Activated T-helper 2 cell treated with anti-CD3 and anti-CD28 coated beads, Interferon-gamma antibody, Interleukin-2, Interleukin-4, amounts not matched to agents 10 μg/mL and 5 μg/mL and 100 μg/mL, durations not matched to agents 14 hours and 24 hours and 36 hours (primary cell): ENCODE measurements around the gene BMP4. TPM values are rescaled to one million over a fixed set of nuclear protein-coding genes. Genes with fewer than 3 reads are reported as not detected.

Experiments used
- DNase-seq: peaks from one replicate; pipeline ENCODE4 v3.0.0; 2021; ENCODE audit warnings: low spot score
- H3K27ac Mint-ChIP-seq: one replicate; pipeline ENCODE4 v1.8.0; 2021; ENCODE audit warnings: mixed read lengths
- H3K27me3 Mint-ChIP-seq: one replicate; pipeline ENCODE4 v1.8.0; 2021; ENCODE audit warnings: low read depth, mixed read lengths
- H3K36me3 Mint-ChIP-seq: one replicate; pipeline ENCODE4 v1.8.0; 2021; ENCODE audit warnings: low read depth, mixed read lengths
- H3K4me1 Mint-ChIP-seq: one replicate; pipeline ENCODE4 v1.8.0; 2021; ENCODE audit warnings: low read depth, mixed read lengths
- H3K4me3 Mint-ChIP-seq: one replicate; pipeline ENCODE4 v1.8.0; 2021; ENCODE audit warnings: low read depth, mild to moderate bottlenecking, moderate library complexity, mixed read lengths
- H3K9me3 Mint-ChIP-seq: one replicate; pipeline ENCODE4 v1.8.0; 2021; ENCODE audit warnings: mixed read lengths
- intact Hi-C: fragments of 100-400 bp; cut with micrococcal nuclease; formaldehyde crosslinking; loops from one replicate; pipeline ENCODE4 v1.15.1; 2023
- total RNA-seq: library from RNA; stranded (reverse); gene quantifications from 2 replicates; pipeline ENCODE4 v1.2.3, GENCODE V29; 2022

The BMP4 gene
- total RNA-seq, 1 donor from 2014 or later = not detected

DNA sequence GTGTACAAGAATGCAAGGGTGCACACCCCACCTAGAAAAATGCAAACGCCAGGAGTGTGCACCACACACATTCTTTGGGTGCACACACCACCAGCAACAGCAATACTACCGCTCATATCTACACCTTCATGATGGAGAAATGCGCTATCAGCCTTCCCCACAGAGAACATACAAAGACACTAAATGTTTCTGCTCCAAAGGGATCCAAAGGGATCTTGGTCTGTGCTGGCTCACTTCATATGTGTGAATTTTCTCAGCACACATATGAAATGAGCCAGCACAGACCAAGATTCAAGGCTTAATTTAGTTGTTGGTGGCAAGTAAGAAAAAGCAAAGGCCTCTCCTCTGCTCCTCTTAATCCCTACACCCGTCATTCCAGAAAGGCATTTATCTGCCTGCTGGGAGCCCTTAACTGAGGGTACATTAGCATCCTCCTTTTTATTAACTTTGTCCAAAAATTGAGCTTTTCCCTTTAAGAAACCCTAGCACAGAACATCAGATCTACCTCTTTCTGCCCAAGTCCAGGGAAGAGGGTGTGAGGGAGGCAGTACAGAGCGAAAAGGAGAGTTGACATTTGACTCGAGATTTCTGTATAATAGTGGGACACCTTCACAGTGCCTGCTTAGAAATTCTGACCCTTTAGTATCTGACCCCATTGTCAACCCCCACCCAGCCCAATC, 8.3 kb downstream of the BMP4 start:
- peaks cover 6% of the 10 kb centered on the region for H3K36me3 Mint-ChIP-seq
- DNase-seq = no peak
- no peak overlapping the region for H3K4me3 Mint-ChIP-seq
- H3K4me1 Mint-ChIP-seq = peaks cover 4% of the 10 kb centered on the region
- intact Hi-C loops = no loop called here
- H3K27me3 Mint-ChIP-seq = peaks cover 81% of the 10 kb centered on the region
- H3K27ac Mint-ChIP-seq = no peak overlapping the region
- no peaks in the 10 kb centered on the region for H3K9me3 Mint-ChIP-seq

DNA sequence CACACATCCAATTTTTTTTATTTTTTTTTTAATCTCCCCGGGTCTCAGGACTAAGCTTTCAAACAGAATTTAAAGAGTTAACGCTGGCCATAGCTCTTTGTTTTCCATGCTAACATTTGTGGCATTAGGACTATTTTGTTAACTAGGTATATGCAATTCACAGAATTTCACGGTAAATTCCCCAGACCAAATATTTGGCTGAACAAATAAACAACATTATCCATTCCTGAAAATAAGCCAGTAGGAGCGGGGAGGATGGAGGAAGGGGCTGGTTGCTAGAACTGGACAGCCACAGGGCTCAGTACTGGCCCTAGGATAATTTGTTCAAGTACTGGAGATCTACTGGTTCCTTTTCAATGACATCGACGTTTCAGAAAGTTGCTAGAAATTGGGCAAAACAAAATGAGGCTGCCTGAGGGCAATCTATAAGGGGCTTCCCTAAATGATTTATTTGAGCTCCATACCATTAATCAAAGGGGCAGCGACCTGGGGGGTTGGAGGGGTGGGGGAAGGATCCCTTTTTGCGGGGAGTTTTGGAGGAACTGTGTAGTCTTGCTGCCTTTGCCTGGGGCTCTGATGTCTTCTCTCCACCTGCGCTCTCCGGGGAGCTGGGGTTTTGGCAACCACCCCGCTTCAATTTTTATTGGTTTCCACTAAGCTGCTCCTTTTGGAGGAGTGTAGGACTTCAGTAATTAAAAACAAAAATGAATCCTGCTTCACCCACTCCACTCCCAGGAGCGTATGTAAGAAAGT, 9.0 kb downstream of the BMP4 start:
- H3K4me3 Mint-ChIP-seq = no peak overlapping the region
- H3K27ac Mint-ChIP-seq = no peak overlapping the region
- peaks cover 76% of the 10 kb centered on the region for H3K27me3 Mint-ChIP-seq
- peaks cover 6% of the 10 kb centered on the region for H3K36me3 Mint-ChIP-seq
- intact Hi-C loops = no loop called here
- DNase-seq = no peak
- H3K9me3 Mint-ChIP-seq = no peaks in the 10 kb centered on the region
- H3K4me1 Mint-ChIP-seq = no peaks in the 10 kb centered on the region

GRCh38 chr14:53947094-53947445, 9.6 kb downstream of the BMP4 start:
- Mint-ChIP-seq H3K36me3 (peaks cover 6% of the 10 kb centered on the region), H3K27ac (no peak overlapping the region), H3K9me3 (no peaks in the 10 kb centered on the region), H3K4me1 (no peaks in the 10 kb centered on the region), H3K4me3 (no peak overlapping the region), H3K27me3 (peaks cover 71% of the 10 kb centered on the region)
- intact Hi-C loops = no loop called here
- no peak for DNase-seq

DNA sequence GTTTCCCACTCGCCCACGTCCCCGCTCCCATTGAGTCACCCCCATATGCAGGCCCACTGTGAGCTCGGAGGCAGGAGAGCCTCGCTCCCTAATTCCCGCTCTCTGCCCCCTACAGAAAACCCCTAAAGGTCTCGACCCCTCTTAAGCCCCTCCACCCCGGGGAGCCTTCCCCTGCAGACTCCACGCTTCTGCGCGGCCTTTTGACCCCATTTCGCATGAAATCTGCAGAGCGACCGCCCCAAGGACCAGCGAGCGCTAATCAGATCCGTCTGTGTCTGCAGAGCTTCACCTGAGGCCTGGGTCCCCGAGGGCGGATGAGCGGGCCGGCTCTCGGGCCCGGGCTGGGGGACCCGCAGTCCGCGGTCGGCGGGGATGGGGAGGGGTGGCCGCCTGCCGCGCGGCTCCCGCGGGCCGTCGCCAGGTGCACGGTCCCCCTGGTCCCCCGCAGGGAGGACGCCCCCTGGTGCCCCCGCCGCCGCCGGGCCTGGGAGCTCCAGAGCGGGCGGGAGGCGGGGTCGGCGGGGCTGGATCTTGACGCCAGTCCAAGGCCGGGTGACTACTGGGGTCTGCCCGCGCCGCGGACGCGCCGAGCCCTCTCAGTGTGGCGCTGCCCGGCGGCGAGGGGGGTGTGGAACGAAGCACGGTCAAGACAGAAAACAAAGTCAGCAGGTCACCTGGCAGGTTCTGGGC, 10.1 kb downstream of the BMP4 start:
- Mint-ChIP-seq H3K36me3 (peaks cover 6% of the 10 kb centered on the region), H3K9me3 (no peaks in the 10 kb centered on the region), H3K4me3 (no peak overlapping the region), H3K4me1 (no peaks in the 10 kb centered on the region), H3K27me3 (peaks cover 65% of the 10 kb centered on the region), H3K27ac (no peak overlapping the region)
- no peak for DNase-seq
- intact Hi-C loops = no loop called here

- no peak overlapping the region for H3K27ac Mint-ChIP-seq
- no peaks in the 10 kb centered on the region for H3K4me1 Mint-ChIP-seq
- H3K36me3 Mint-ChIP-seq = peaks cover 6% of the 10 kb centered on the region
- H3K9me3 Mint-ChIP-seq = no peaks in the 10 kb centered on the region
- intact Hi-C loops = no loop called here
- H3K4me3 Mint-ChIP-seq = no peak overlapping the region
- DNase-seq = no peak
- H3K27me3 Mint-ChIP-seq = peaks cover 61% of the 10 kb centered on the region
Observed at GRCh38 chr14:53946071-53946403, 10.6 kb downstream of the BMP4 start.

- DNase-seq = no peak
- no peaks in the 10 kb centered on the region for H3K9me3 Mint-ChIP-seq
- H3K27me3 Mint-ChIP-seq = peaks cover 44% of the 10 kb centered on the region
- no peaks in the 10 kb centered on the region for H3K4me1 Mint-ChIP-seq
- no peak overlapping the region for H3K4me3 Mint-ChIP-seq
- H3K36me3 Mint-ChIP-seq = peaks cover 6% of the 10 kb centered on the region
- intact Hi-C loops = no loop called here
- no peak overlapping the region for H3K27ac Mint-ChIP-seq
Observed at GRCh38 chr14:53943751-53944083, 12.9 kb downstream of the BMP4 start.

- H3K9me3 Mint-ChIP-seq = no peaks in the 10 kb centered on the region
Observed at GRCh38 chr14:53942970-53943750, 13.5 kb downstream of the BMP4 start.

DNA sequence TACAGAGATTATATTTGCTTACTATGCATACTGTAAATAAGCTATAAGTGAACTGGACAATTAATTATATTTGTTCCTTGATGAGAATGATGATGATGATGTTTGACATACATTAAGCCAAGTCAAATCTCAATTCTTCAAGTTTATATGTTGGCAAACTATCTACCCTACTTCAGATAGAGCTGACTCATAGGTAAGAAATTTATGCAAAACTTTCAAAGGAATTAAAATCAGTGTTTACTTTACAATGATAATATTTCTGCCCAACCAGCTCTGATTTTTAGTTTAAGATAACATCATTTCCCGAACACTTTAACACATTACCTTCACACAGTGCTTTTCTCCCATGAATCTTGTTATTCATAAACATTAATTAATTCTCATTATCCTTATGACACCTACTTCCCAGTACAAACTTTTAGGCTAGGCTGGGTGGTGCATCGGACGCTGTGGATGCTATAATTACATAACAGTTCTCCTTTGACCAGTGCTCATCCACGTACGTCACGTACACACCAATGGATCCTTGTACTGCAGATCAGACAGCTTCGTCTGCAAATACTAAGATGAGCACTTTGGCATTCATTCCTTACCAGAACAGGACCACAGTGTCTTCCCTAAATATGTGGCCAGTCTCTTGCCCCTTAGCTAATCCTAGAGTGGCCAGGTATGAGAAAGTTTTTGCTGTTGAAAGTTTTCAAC, 18.3 kb downstream of the BMP4 start:
- intact Hi-C loops = no loop called here
- no peaks in the 10 kb centered on the region for H3K36me3 Mint-ChIP-seq
- H3K27ac Mint-ChIP-seq = no peak overlapping the region
- no peaks in the 10 kb centered on the region for H3K4me1 Mint-ChIP-seq
- no peak for DNase-seq
- peaks cover under 1% of the 10 kb centered on the region for H3K27me3 Mint-ChIP-seq
- H3K9me3 Mint-ChIP-seq = no peaks in the 10 kb centered on the region
- H3K4me3 Mint-ChIP-seq = no peak overlapping the region

More at GRCh38 chr14:53942970-53943750, 13.5 kb downstream of the BMP4 start:
- intact Hi-C loops = no loop called here
- no peaks in the 10 kb centered on the region for H3K4me1 Mint-ChIP-seq
- peaks cover 40% of the 10 kb centered on the region for H3K27me3 Mint-ChIP-seq
- peaks cover 6% of the 10 kb centered on the region for H3K36me3 Mint-ChIP-seq
- no peak for DNase-seq
- H3K27ac Mint-ChIP-seq = no peak overlapping the region
- H3K4me3 Mint-ChIP-seq = no peak overlapping the region

DNA sequence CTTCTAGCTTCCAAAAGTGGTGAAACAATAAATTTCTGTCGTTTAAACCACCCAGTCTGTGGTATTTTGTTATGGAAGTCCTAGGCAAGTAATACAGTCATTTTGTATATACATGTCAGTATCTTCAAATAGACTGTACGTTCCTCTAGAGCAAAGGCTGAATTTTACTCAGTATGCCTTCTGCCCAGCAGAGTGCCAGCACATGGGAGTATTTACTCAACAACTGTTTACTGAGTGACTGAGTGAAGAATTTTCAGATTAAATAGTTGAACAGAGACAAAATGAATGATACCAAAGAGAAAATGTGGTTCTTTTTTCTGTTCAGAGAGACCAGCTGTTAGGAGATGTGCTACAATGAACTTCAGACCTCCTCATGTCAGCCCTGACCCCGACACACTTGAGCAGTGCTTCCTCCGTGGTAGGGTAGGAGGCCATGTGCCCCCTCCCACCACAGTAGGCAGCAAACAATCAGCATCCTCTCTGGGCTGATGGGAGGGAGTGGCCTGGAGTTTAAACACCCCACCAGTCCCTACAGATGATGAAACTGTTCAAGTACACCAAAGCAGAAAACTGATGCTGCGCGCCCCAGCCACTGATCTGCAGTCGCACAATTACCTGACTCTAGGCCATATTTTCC, 21.7 kb downstream of the BMP4 start:
- no peak overlapping the region for H3K27ac Mint-ChIP-seq
- intact Hi-C loops = no loop called here
- no peak overlapping the region for H3K4me3 Mint-ChIP-seq
- no peaks in the 10 kb centered on the region for H3K9me3 Mint-ChIP-seq
- DNase-seq = no peak
- peaks cover 2% of the 10 kb centered on the region for H3K27me3 Mint-ChIP-seq
- H3K36me3 Mint-ChIP-seq = no peaks in the 10 kb centered on the region
- no peaks in the 10 kb centered on the region for H3K4me1 Mint-ChIP-seq

DNA sequence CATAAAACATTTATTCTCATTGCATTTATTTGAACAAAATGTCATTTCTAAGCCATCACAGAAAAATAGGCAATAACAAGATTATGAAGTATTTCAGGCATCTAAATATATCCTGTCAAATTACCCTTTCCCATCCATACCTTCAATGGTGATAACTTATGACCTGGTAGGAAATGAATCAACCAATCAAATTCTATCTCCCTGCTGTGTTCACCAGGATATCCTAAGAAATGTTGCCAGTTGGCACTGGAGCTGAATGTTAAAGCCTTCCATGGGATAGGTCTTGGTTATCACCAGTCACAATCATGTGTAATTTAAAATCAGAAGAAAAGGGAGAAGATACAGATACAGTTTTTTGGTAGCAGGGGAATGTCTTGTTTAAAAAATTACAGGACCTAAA, 23.7 kb downstream of the BMP4 start:
- H3K4me1 Mint-ChIP-seq = no peaks in the 10 kb centered on the region
- no peak overlapping the region for H3K27ac Mint-ChIP-seq
- intact Hi-C loops = no loop called here
- H3K27me3 Mint-ChIP-seq = peaks cover 2% of the 10 kb centered on the region
- no peaks in the 10 kb centered on the region for H3K9me3 Mint-ChIP-seq
- no peaks in the 10 kb centered on the region for H3K36me3 Mint-ChIP-seq
- no peak for DNase-seq
- H3K4me3 Mint-ChIP-seq = no peak overlapping the region

DNA sequence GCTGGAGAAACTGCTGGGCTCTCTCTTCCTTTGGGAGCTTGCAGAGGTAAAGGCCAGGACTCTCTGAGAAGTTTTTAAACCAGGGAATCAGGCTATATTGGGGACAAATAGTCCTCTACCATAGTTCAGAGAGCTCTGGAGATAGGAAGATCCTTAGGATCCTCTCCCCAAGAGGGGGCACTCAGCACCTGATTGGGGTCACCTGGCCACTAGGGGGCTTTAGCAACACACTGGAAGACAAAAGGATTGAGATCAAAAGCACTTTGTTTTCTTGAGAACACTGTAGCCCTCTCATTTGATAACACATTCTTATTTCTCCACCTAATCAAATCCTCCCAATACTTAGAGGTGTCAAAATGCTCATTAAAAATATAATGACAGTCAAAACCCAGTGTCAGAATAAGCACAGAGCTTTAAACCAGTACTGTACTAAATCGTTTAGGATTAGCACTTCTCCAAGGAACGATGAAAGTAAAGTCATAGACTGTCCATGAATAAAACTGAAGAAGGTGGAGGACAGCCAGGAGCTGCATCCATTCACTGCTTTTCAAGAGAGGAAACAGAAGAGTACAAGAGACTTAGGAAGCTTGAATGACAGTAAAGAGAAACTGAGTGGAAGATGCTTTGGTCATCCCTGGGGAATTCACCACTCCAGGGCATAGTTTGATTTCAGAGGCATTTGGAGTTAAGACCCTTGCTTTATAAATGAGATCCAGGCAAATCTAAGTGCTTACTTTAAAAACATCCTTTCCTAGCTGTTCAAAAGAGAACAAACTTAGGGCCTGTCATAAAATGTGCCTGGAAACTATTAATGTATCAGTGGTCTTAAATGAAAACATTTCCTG, 26.5 kb downstream of the BMP4 start:
- Mint-ChIP-seq H3K4me3 (no peak overlapping the region), H3K9me3 (no peaks in the 10 kb centered on the region), H3K27me3 (peaks cover 4% of the 10 kb centered on the region), H3K4me1 (no peaks in the 10 kb centered on the region), H3K36me3 (no peaks in the 10 kb centered on the region), H3K27ac (no peak overlapping the region)
- intact Hi-C loops = no loop called here
- no peak for DNase-seq
